ENCODE measurements around the gene KCNQ5.

GRCh38 chr6:72617721-72618120, 4.1 kb upstream of the KCNQ5 start:
- TF ChIP-seq, protein P1, sequence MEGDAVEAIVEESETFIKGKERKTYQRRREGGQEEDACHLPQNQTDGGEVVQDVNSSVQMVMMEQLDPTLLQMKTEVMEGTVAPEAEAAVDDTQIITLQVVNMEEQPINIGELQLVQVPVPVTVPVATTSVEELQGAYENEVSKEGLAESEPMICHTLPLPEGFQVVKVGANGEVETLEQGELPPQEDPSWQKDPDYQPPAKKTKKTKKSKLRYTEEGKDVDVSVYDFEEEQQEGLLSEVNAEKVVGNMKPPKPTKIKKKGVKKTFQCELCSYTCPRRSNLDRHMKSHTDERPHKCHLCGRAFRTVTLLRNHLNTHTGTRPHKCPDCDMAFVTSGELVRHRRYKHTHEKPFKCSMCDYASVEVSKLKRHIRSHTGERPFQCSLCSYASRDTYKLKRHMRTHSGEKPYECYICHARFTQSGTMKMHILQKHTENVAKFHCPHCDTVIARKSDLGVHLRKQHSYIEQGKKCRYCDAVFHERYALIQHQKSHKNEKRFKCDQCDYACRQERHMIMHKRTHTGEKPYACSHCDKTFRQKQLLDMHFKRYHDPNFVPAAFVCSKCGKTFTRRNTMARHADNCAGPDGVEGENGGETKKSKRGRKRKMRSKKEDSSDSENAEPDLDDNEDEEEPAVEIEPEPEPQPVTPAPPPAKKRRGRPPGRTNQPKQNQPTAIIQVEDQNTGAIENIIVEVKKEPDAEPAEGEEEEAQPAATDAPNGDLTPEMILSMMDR (optimal IDR thresholded peaks at IDR 0.05 in 1 of 3, IDR thresholded peaks at IDR 0.05 in 1 of 3, conservative IDR thresholded peaks at IDR 0.05 in 1 of 3; ENCODE audit: extremely low read depth in 1 of 3, insufficient read depth in 2 of 3, low read length in 3 of 3), result no peak
- TF ChIP-seq EZH2 (IDR thresholded peaks at IDR 0.05; ENCODE audit: low read length), result no peak

Measured in keratinocyte (primary cell).